Amniotic epithelial cell (primary cell): Measurements from ENCODE around the gene PAQR7.

Experiments used
- DNase-seq: peaks from one replicate; pipeline ENCODE4 v3.0.0-alpha.2; 2010; ENCODE audit warnings: low read depth

Gene PAQR7

GRCh38 chr1:25875154-25875855, at the start of gene PAQR7:
Gene PAQR7 (minus strand): TSS chr1:25875708. CDS start chr1:25863839, 11,869 bp downstream.
- peak; percentile 60 for DNase-seq

- no peak for DNase-seq
These were observed 48.9 kb upstream of the PAQR7 start for GRCh38 chr1:25924454-25924853.

- DNase-seq, result no peak
These were observed 47.6 kb upstream of the PAQR7 start for GRCh38 chr1:25922971-25923552.

- no peak for DNase-seq
These were observed 46.8 kb upstream of the PAQR7 start for GRCh38 chr1:25922056-25922970.

- DNase-seq, result no peak
These were observed 43.1 kb upstream of the PAQR7 start for GRCh38 chr1:25918615-25919014.

GRCh38 chr1:25917996-25918395, 42.5 kb upstream of the PAQR7 start:
- DNase-seq, result no peak

- no peak for DNase-seq
These were observed 41.0 kb upstream of the PAQR7 start for GRCh38 chr1:25916460-25916859.

- no peak for DNase-seq
These were observed 38.8 kb upstream of the PAQR7 start for GRCh38 chr1:25914074-25914995.

GRCh38 chr1:25913206-25913605, 37.7 kb upstream of the PAQR7 start:
- DNase-seq, result no peak

- DNase-seq, result peak; percentile 73
These were observed 36.7 kb upstream of the PAQR7 start for GRCh38 chr1:25912076-25912831.

- no peak for DNase-seq
These were observed 35.7 kb upstream of the PAQR7 start for GRCh38 chr1:25911162-25911561.

GRCh38 chr1:25909040-25909439, 33.5 kb upstream of the PAQR7 start:
- DNase-seq, result no peak

GRCh38 chr1:25908161-25908560, 32.7 kb upstream of the PAQR7 start:
- no peak for DNase-seq

- no peak for DNase-seq
These were observed 32.1 kb upstream of the PAQR7 start for GRCh38 chr1:25907601-25908000.

- DNase-seq, result no peak
These were observed 31.3 kb upstream of the PAQR7 start for GRCh38 chr1:25906644-25907300.

- peak; percentile 82 for DNase-seq
These were observed 30.5 kb upstream of the PAQR7 start, which contains the start of gene STMN1 for GRCh38 chr1:25905680-25906643. Gene STMN1 (minus strand): TSS chr1:25906419. CDS start chr1:25904676, 1,743 bp downstream.

- DNase-seq, result peak; percentile 79
These were observed 29.6 kb upstream of the PAQR7 start for GRCh38 chr1:25904943-25905679.

GRCh38 chr1:25903986-25904385, 28.5 kb upstream of the PAQR7 start:
- DNase-seq, result no peak
